Raji (cell line): ENCODE results near the gene WWOX.

Experiments used
- POLR2A ChIP-seq: IDR thresholded peaks from 2 replicates; pipeline ENCODE4 v1.6.1; 2011; ENCODE audit warnings: low read depth, low read length, control low read depth; ENCODE audit not compliant: insufficient read depth

The WWOX gene

DNA sequence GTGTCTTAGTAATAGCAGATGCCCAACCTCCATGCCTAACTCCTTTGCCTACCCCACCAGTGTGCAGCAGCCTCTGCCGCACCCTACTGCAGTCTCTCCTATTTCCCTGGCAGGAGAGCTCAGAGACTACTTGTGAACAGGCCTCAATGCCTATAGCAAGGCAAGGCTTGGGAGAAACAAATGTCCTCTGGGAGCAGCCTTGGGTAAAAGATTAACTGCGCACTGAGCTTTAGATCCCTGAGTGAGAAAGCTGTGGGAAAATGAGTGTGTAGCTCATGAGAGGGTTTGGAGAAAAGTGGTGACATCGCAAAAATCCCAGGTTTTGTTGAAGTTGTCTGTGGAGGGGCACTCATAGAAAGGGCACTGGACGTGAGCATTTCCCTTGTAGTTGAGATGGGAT is 335.8 kb downstream of the WWOX start:
- no peak for TF ChIP-seq POLR2A

DNA sequence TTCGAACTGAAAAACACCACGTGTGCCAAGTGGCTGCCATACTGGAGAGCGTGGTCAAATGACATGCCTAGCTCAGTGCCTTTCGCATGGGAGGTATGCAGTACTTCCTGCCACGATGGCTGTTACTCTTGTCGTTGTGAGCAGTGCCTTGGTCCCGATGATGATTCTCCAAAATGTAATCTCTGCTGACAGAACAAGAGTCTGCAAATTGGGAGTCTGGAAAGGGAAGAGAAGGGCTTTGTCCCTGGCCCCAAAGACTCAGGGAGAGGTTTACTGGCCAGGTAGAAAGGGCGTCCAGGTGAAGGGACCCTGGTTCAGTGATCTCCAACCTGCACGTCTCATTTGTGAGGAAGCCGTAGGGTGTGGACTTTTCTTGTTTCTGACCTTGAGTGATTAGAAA is 336.6 kb downstream of the WWOX start:
- no peak for TF ChIP-seq POLR2A

- TF ChIP-seq POLR2A, result no peak
Measured at GRCh38 chr16:78436846-78437245, 337.4 kb downstream of the WWOX start.

DNA sequence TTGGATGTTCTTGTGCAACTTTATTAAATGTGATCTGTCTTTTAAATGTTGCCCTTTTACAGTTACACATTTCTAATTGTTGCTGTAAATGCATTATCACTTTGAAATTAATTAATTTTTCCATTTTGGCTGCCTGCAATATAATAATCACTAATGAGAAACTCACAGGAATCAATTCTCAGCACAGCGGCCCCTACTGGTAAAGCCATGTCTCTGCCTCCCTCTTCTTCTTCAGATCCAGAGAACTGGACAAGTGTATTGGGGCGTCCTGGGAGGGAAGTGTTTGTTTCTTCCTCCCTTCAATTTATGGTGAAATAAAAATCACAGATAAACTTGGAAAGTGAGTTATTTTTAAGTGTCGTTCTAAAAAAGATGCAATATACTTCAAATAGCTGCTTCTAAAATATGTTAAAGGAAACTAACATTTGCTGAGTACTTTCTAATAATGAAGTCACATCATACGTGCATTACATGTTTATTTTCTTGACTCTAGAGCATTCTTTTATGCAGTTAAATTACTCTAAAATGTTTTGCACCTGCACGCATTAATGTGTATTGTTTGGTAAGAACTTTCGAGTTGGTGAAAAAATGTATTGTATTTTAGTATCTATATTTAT is 338.0 kb downstream of the WWOX start:
- TF ChIP-seq POLR2A, result no peak

DNA sequence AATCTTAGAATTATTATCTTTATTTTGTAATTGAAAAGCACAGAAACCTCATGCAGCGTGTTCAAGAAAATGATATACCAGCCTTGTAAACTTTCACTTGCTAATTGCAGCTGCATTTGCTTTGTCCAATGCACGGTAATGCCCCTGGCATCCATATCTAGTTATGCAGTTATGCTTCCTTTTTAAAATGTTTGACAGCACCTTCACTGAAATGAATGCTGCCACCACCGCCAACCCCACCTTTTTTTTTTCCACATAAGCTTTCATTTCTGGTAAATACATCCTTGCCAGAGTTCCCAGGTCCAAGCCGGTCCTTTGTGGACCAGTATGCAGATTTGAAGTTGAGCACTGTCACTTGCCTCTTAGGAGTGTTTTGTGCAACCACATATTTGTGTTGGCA is 338.8 kb downstream of the WWOX start:
- no peak for TF ChIP-seq POLR2A

DNA sequence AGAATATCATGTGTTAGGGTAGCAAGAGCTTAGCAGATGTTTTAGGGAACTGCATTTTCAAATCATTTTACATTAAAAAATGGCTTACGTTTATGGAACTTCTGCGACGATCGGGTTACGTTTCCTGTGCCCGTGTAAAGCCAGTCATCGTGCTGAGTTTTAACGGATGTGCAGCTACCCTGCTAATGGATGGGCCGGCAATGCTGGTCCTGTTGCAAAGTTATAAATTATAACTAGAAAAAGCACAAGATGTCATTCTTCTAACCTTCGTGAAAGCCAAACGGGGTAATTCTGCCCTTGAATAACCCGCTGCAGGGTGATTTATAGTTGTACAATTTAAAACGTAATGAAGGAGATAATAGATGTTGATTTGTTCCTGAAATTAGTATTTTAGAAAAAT is 339.2 kb downstream of the WWOX start:
- TF ChIP-seq POLR2A, result no peak

GRCh38 chr16:78439646-78440045 is 340.2 kb downstream of the WWOX start:
- no peak for TF ChIP-seq POLR2A

DNA sequence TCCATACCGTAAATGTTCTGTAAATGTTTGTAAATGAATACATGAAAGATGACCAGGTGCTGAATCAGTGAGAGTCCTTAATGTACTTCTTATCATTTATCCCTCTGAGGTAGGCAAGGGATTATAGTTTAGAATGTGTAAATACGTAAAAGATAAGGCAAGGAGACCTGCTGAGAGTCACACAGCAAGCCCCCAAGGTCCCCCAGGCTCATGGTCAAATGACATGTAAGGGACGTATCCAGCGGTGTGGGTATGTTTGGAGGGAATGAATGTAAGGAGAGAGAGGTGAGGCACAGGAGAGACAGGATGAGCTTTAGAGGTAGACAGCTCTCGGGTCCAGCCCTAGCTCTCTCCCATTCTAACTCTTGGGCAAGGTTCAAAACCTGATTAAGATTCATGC is 341.8 kb downstream of the WWOX start:
- no peak for TF ChIP-seq POLR2A

GRCh38 chr16:78443542-78444364 is 344.3 kb downstream of the WWOX start:
- TF ChIP-seq POLR2A, result no peak

- TF ChIP-seq POLR2A, result no peak
Measured at GRCh38 chr16:78445818-78446217, 346.4 kb downstream of the WWOX start.

- no peak for TF ChIP-seq POLR2A
Measured at GRCh38 chr16:78446486-78446885, 347.0 kb downstream of the WWOX start.

DNA sequence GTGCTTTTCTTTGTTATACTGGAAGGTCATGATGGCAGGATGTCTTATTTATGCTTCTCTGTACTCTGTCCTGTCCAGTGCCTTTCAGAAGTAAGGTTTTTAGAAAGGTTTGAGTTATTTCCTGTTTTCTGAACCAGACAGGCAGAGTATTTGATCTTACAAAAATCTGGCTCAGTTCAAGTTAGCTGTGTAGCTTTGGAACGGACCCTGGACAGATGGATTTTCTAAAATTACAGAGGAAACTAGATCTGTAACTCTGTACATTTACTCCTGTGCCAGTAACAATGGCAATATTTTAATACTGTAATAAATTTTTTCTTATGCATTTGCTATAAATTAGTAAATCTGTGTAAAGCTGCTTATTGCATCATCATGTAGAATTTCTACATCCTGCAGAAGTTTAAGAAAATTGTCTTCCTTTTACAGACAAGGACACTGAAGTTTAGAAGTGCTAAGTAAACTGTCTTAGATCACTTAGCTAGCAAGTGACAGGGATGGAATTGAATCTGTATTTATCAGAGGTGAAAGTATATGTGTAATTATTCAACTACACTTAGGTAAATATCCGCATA is 347.6 kb downstream of the WWOX start:
- TF ChIP-seq POLR2A, result no peak

GRCh38 chr16:78448658-78449271 is 349.3 kb downstream of the WWOX start:
- TF ChIP-seq POLR2A, result no peak

- TF ChIP-seq POLR2A, result no peak
Measured at GRCh38 chr16:78450255-78450654, 350.8 kb downstream of the WWOX start.

DNA sequence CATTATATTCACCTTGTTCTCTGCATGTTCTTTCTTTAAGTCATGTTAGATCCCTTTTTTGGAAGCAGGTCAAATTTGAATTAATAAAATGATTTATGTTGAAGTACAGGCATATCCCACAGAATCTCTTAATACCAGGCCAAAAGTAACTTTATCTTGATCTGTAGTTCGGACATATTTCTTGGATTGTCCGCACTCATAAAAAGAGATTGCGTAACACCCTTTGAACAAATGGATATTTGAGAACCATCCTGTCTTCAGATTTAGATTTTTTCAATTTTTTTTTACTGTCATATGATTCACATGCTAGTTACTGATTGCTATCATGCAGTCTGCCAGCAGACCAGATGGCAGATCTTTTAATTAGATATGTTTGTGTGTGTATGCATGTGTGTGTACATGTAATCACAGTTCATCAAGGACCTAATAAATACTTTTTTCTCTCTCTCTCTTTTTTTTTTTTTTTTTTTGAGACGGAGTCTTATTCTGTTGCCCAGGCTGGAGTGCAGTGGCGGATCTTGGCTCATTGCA is 352.6 kb downstream of the WWOX start:
- no peak for TF ChIP-seq POLR2A

- TF ChIP-seq POLR2A, result no peak
Measured at GRCh38 chr16:78455861-78456260, 356.4 kb downstream of the WWOX start.
